Epithelial cell of proximal tubule (primary cell): ENCODE results near the gene ANKRD27. TPM values are rescaled to one million over a fixed set of nuclear protein-coding genes. Genes with fewer than 3 reads are reported as not detected.

Experiments
- DNase-seq: peaks from one replicate; pipeline ENCODE4 v3.0.0-alpha.2; 2011; ENCODE audit warnings: low read depth
- H3K4me3 ChIP-seq: 2 replicates; pipeline ENCODE4 v1.5.1; 2011; ENCODE audit warnings: low read depth, mild to moderate bottlenecking, low read length
- total RNA-seq: library from RNA; depleted of rRNA; stranded (reverse); fragments of >200 nt; gene quantifications from 2 replicates; pipeline ENCODE4 v1.2.3, GENCODE V29; 2015
- TF ChIP-seq, protein P1 (sequence below): conservative IDR thresholded peaks from 2 replicates; pipeline ENCODE4 v1.5.1; 2012; ENCODE audit warnings: low read depth, mild to moderate bottlenecking, low read length

Gene ANKRD27
- total RNA-seq, 1 donor from 2014 or later = 18.2 TPM

DNA sequence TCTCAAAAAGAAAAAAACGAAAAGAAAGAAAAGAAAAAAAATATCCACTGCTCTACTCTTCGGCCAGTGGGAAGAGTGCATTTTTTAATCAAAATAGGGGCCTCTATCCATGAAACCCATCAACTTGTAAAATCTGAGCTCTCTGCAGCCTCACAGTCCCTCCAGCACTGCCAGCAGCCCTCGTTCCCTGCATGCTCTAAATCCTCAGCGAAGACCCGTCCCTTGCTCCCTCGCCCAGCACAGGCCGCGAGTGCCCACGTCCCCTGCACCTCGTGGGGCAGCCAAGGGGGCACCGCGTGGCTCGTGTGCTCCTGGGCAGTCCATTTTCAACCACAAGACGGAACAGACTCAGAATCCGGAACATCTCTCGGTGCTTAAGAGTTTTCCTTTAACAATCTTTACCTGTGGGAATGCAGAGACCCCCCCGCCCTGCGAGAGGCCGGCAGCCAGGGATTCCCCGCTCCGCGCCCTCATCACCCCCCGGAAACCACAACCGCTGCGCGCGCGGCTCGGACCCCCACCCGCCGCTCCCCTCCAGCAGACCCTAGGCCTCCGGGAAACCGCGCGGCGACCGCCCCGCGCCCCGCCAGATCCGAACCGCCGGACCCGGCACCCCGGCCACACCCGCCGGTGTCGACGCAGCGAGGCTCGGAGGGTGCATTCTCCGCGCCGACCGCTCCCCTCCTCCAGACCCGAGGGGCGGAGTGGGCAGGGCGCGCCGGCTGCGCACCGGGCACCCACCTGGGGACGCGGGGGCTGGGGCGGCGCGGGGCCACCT, 638 bp downstream of the ANKRD27 start:
- TF ChIP-seq, protein P1, sequence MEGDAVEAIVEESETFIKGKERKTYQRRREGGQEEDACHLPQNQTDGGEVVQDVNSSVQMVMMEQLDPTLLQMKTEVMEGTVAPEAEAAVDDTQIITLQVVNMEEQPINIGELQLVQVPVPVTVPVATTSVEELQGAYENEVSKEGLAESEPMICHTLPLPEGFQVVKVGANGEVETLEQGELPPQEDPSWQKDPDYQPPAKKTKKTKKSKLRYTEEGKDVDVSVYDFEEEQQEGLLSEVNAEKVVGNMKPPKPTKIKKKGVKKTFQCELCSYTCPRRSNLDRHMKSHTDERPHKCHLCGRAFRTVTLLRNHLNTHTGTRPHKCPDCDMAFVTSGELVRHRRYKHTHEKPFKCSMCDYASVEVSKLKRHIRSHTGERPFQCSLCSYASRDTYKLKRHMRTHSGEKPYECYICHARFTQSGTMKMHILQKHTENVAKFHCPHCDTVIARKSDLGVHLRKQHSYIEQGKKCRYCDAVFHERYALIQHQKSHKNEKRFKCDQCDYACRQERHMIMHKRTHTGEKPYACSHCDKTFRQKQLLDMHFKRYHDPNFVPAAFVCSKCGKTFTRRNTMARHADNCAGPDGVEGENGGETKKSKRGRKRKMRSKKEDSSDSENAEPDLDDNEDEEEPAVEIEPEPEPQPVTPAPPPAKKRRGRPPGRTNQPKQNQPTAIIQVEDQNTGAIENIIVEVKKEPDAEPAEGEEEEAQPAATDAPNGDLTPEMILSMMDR = no peak
- peak overlapping the region; percentile 75 for H3K4me3 ChIP-seq
- DNase-seq = no peak

DNA sequence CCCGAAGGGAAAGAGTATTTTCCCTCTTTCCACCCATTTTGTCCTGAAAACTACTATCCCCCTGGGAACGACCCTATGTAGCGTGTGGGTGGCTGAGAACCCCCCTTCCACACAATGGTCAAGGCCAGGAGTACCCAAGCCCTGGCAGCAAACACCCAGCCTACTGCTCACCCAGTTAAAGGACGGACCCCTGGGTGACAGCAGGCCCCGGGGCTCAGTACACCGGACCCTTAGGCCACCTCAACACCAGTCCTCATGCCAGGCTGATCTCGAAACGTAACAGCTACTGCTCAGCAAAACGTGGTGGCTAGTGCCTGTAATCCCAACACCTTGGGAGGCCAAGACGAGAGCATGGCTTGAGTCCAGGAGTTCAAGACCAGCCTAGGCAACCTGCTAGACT, 1.4 kb downstream of the ANKRD27 start:
- DNase-seq = no peak
- peak overlapping the region; percentile 75 for H3K4me3 ChIP-seq
- TF ChIP-seq, protein P1 = no peak

DNA sequence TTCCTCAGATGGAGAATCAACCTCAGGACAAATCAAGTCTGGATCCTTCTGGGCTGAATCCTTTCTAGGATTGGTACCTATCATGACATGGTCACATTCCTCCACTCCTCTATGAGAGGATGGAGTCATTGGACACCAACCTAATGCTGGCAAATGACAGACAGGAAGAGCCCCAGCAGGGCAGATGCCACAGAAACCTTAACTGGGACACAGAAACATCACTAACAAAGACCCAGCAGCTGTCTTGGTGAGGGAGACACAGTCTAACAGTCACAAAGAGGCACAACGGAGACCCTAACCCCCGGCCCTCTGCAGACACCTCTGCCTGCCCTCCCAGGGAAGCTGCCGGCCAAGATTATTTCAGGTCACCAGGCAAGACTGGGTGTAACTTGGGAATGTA, 2.1 kb downstream of the ANKRD27 start:
- no peak overlapping the region for H3K4me3 ChIP-seq
- TF ChIP-seq, protein P1 = no peak

DNA sequence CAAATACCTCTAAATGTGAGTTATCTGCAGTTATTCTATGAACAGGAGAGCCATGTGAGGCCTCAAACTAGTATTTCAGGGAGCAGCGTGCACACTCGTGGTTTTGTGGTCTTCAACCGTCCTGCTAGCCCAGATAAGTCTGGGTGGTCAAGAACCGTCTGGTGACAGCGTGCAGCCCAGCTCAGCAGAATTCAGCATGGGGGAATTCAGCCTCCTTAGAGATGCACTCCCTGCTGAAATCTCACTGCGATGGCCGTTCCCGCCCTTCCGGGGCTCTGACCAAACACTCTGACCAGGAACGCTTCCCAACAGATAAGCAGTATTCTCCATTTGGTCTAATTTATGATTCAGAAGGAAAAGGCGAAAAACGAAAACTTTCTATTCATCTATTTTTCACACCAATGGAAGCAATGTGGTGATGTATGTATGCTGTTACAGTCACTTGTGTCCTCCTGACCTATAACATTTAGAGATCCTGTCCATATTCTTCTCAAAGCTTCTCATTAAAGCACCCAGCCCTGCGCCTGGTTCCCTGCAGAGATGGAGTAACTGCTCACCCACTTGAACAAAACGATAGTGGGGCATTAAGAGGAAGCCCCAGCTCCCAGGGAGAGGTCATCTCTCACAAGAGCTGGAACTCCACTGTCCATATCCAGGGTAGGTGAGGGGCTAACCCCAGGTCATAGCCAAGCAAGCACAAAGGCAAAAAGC, 2.9 kb downstream of the ANKRD27 start:
- no peak for DNase-seq
- no peak overlapping the region for H3K4me3 ChIP-seq
- TF ChIP-seq, protein P1 = no peak

More for the DNA sequence above, 2.1 kb downstream of the ANKRD27 start:
- DNase-seq = no peak

DNA sequence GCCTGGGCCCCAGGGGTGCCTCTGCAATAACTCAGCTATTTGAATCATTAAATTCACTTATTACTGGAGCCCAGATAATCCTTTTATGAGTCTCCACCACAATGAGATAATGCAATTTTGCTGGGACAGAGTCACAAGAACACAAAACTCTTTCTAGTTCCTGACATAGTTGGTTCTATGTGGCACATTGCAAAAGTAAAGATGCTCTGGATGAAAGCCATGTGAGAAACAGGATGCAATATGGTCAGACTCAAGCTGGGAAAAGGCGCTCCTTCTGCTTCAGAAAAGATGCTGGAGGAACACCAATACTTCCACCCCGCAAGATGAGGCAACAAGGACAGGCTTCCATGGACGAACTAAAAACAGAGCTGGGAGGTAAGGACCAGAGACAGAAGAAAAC, 5.7 kb downstream of the ANKRD27 start:
- TF ChIP-seq, protein P1 = no peak
- DNase-seq = no peak
- H3K4me3 ChIP-seq = no peak overlapping the region

DNA sequence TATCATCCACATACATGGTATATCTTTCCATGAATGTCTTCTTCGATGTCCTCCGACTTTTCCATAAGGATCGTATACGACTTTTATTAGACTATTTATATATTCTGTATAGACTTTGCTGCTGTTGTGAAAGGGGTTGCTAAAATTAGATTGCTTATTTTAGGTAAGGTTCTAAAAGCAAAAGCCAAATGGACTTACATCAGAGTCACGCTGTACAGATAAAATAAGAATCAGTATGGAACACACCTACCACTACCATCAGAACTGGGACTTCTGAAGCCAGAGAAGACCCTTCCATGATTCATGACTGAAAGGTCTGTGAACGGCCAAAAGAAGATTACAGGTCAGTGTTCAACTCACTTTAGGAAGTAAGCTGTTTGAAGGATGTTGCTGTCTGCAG, 8.9 kb downstream of the ANKRD27 start:
- DNase-seq = no peak
- TF ChIP-seq, protein P1 = no peak
- H3K4me3 ChIP-seq = no peak overlapping the region
